Measurements from ENCODE around the gene GOLGA6A.

- TF ChIP-seq, protein P1, sequence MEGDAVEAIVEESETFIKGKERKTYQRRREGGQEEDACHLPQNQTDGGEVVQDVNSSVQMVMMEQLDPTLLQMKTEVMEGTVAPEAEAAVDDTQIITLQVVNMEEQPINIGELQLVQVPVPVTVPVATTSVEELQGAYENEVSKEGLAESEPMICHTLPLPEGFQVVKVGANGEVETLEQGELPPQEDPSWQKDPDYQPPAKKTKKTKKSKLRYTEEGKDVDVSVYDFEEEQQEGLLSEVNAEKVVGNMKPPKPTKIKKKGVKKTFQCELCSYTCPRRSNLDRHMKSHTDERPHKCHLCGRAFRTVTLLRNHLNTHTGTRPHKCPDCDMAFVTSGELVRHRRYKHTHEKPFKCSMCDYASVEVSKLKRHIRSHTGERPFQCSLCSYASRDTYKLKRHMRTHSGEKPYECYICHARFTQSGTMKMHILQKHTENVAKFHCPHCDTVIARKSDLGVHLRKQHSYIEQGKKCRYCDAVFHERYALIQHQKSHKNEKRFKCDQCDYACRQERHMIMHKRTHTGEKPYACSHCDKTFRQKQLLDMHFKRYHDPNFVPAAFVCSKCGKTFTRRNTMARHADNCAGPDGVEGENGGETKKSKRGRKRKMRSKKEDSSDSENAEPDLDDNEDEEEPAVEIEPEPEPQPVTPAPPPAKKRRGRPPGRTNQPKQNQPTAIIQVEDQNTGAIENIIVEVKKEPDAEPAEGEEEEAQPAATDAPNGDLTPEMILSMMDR (IDR thresholded peaks at IDR 0.05), result no peak
- peak; percentile 7 for TF ChIP-seq EZH2 (IDR thresholded peaks at IDR 0.05; ENCODE audit: borderline replicate concordance, insufficient read depth, low read depth, low read length, poor library complexity, severe bottlenecking)
Measured at GRCh38 chr15:74127954-74128784, 45.8 kb upstream of the GOLGA6A start.

Data from B cell (primary cell).